GM23338 (cell line): Measurements from ENCODE around the gene CRY1. TPM values are rescaled to one million over a fixed set of nuclear protein-coding genes. Genes with fewer than 3 reads are reported as not detected.

Experiments used
- ATAC-seq: fragments of 200-7000 bp; cut with Tn5 transposase; 3 replicates; pipeline ENCODE4 v1.9.1; 2020
- DNase-seq: peaks from one replicate; pipeline ENCODE4 v3.0.0-alpha.2; 2015; ENCODE audit warnings: low spot score
- H2AFZ ChIP-seq: fragments of 200-600 bp; sonication (generic); 2 replicates; pipeline ENCODE4 v1.8.0; 2016; ENCODE audit warnings: antibody characterized with exemption, mild to moderate bottlenecking, moderate library complexity
- H3F3A ChIP-seq: fragments of 200-600 bp; sonication (generic); replicated peaks from 2 replicates; pipeline ENCODE4 v1.8.0; 2017; ENCODE audit warnings: antibody characterized with exemption, mixed run types, low read depth
- H3K27ac ChIP-seq: fragments of 200-600 bp; sonication (generic); 2 replicates; pipeline ENCODE4 v1.6.1; 2016; ENCODE audit warnings: low read depth
- H3K27me3 ChIP-seq: fragments of 200-600 bp; sonication (generic); 2 replicates; pipeline ENCODE4 v1.8.0; 2016; ENCODE audit warnings: mild to moderate bottlenecking, mixed run types, moderate library complexity; ENCODE audit not compliant: insufficient read depth
- H3K36me3 ChIP-seq: fragments of 200-600 bp; sonication (generic); 2 replicates; pipeline ENCODE4 v1.8.0; 2016; ENCODE audit warnings: mild to moderate bottlenecking; ENCODE audit not compliant: insufficient read depth
- H3K4me1 ChIP-seq: fragments of 200-600 bp; sonication (generic); 2 replicates; pipeline ENCODE4 v1.8.0; 2016; ENCODE audit warnings: mild to moderate bottlenecking, moderate library complexity; ENCODE audit not compliant: insufficient read depth
- H3K4me2 ChIP-seq: fragments of 200-600 bp; sonication (generic); 2 replicates; pipeline ENCODE4 v1.7.1; 2017; ENCODE audit warnings: mixed run types
- H3K4me3 ChIP-seq: fragments of 200-600 bp; sonication (generic); 2 replicates; pipeline ENCODE4 v1.6.1; 2016; ENCODE audit warnings: mixed run types
- H3K79me2 ChIP-seq: fragments of 200-600 bp; sonication (generic); replicated peaks from 2 replicates; pipeline ENCODE4 v1.8.0; 2017; ENCODE audit warnings: mild to moderate bottlenecking; ENCODE audit not compliant: insufficient read depth
- H3K9me2 ChIP-seq: fragments of 200-600 bp; sonication (generic); 2 replicates; pipeline ENCODE4 v1.8.0; 2017; ENCODE audit not compliant: insufficient read depth
- H4K20me1 ChIP-seq: fragments of 200-600 bp; sonication (generic); replicated peaks from 2 replicates; pipeline ENCODE4 v1.8.0; 2017; ENCODE audit warnings: mild to moderate bottlenecking; ENCODE audit not compliant: insufficient read depth
- H3K27ac Mint-ChIP-seq: 2 replicates; pipeline ENCODE4 v1.8.0; 2020; ENCODE audit warnings: inconsistent platforms, mild to moderate bottlenecking, moderate library complexity, mixed read lengths
- H3K27me3 Mint-ChIP-seq: 3 replicates; pipeline ENCODE4 v1.8.0; 2022; ENCODE audit warnings: low read depth, mild to moderate bottlenecking, moderate library complexity, mixed read lengths, inconsistent platforms; ENCODE audit not compliant: insufficient read depth, poor library complexity
- H3K36me3 Mint-ChIP-seq: 3 replicates; pipeline ENCODE4 v1.8.0; 2021; ENCODE audit warnings: low read depth, mild to moderate bottlenecking, inconsistent platforms, moderate library complexity, mixed read lengths
- H3K4me1 Mint-ChIP-seq: 3 replicates; pipeline ENCODE4 v1.8.0; 2020; ENCODE audit warnings: mild to moderate bottlenecking, inconsistent platforms, mixed read lengths
- H3K4me3 Mint-ChIP-seq: 3 replicates; pipeline ENCODE4 v1.8.0; 2021; ENCODE audit warnings: moderate library complexity, mild to moderate bottlenecking, inconsistent platforms, mixed read lengths
- H3K9me3 Mint-ChIP-seq: 3 replicates; pipeline ENCODE4 v1.8.0; 2020; ENCODE audit warnings: moderate library complexity, mild to moderate bottlenecking, inconsistent platforms, mixed read lengths
- CREB1 ChIP-seq: fragments of 250-450 bp; sonication (Bioruptor Pico); IDR thresholded peaks from 2 replicates; pipeline ENCODE4 v1.5.0; 2020; ENCODE audit warnings: low read depth, mild to moderate bottlenecking, moderate library complexity
- EZH2 ChIP-seq: fragments of 200-600 bp; sonication (generic); IDR thresholded peaks from one replicate; pipeline ENCODE4 v1.8.0; 2017; ENCODE audit warnings: antibody characterized with exemption, mild to moderate bottlenecking, low read depth; ENCODE audit not compliant: unreplicated experiment
- EZH2phosphoT487 ChIP-seq: fragments of 200-600 bp; sonication (generic); IDR thresholded peaks from one replicate; pipeline ENCODE4 v1.8.1; 2018; ENCODE audit warnings: antibody characterized with exemption; ENCODE audit not compliant: unreplicated experiment
- JUNB ChIP-seq: IDR thresholded peaks from one replicate; pipeline ENCODE4 v1.6.1; 2016; ENCODE audit warnings: antibody characterized with exemption; ENCODE audit not compliant: unreplicated experiment
- NANOG ChIP-seq: IDR thresholded peaks from 2 replicates; pipeline ENCODE4 v1.6.1; 2016; ENCODE audit warnings: antibody characterized with exemption, borderline replicate concordance
- POLR2AphosphoS5 ChIP-seq: IDR thresholded peaks from 2 replicates; pipeline ENCODE4 v1.6.1; 2016; ENCODE audit warnings: antibody characterized with exemption, low read depth
- REST ChIP-seq: IDR thresholded peaks from one replicate; pipeline ENCODE4 v1.6.1; 2018; ENCODE audit warnings: antibody characterized with exemption; ENCODE audit not compliant: unreplicated experiment
- STAT1 ChIP-seq: IDR thresholded peaks from one replicate; pipeline ENCODE4 v1.6.1; 2016; ENCODE audit warnings: antibody characterized with exemption; ENCODE audit not compliant: unreplicated experiment
- ZNF114 ChIP-seq: fragments of 250-450 bp; sonication (Bioruptor Pico); IDR thresholded peaks from 2 replicates; pipeline ENCODE4 v1.5.0; 2020; ENCODE audit warnings: mild to moderate bottlenecking, moderate library complexity
- ZNF331 ChIP-seq: fragments of 250-450 bp; sonication (Bioruptor Pico); IDR thresholded peaks from 2 replicates; pipeline ENCODE4 v1.5.0; 2020; ENCODE audit warnings: low read depth, mild to moderate bottlenecking, moderate library complexity
- ZNF462 ChIP-seq: fragments of 250-450 bp; sonication (Bioruptor Pico); IDR thresholded peaks from 2 replicates; pipeline ENCODE4 v1.5.0; 2020; ENCODE audit warnings: mild to moderate bottlenecking, moderate library complexity
- polyA plus RNA-seq: library from polyadenylated mRNA; unstranded; fragments of >200 nt; fragmentation: Nextera tagmentation; extraction: Ambion mirVana; gene quantifications from 2 replicates; pipeline ENCODE4 v1.2.1, GENCODE V29; 2016
- total RNA-seq: library from RNA; depleted of rRNA; stranded (reverse); fragments of >200 nt; shearing (Covaris generic); gene quantifications from 2 replicates; pipeline ENCODE4 v1.2.3, GENCODE V29; 2014
- TF ChIP-seq, protein P1 (sequence below), 2 experiments: fragments of 200-600 bp in 1 of 2; sonication (generic) in 1 of 2; conservative IDR thresholded peaks; 2 replicates each; pipeline versions ENCODE4 v1.5.1 to v1.6.1; 2016 to 2017; ENCODE audit warnings: antibody characterized with exemption in 2 of 2, low read depth in 2 of 2, mild to moderate bottlenecking in 2 of 2, moderate library complexity in 1 of 2
- TF ChIP-seq, protein P2 (sequence below): IDR thresholded peaks from 2 replicates; pipeline ENCODE4 v1.6.1; 2016; ENCODE audit warnings: antibody characterized with exemption

Gene CRY1
- total and polyA plus RNA-seq, 2 experiments from 2014 or later = 27.7 to 28.2 TPM

DNA sequence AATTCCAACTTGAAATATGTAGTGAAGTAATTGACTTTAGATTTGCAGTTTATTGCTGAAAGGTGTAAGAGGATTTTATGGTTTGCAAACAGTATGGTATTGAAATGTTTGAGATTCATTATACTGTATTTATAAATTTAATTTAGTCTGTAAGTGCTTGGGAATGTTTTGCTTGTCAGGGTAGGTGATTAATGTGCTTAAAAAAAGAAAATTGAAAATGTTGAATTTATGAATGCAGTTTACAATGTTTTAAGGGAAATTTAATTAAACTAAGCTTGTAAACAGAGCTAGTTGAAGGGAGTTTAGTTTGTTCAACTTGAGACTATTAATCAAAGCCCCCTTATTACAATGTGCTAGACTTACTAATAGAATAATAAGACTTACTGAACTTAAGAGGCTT is 18.0 kb upstream of the CRY1 start:
- Mint-ChIP-seq H3K4me1 (no peaks in the 10 kb centered on the region), H3K4me3 (no peak overlapping the region), H3K9me3 (no peaks in the 10 kb centered on the region; the same call in 2 of the 3 replicates), H3K27ac (no peak overlapping the region), H3K27me3 (no peaks in the 10 kb centered on the region), H3K36me3 (no peaks in the 10 kb centered on the region)
- Histone ChIP-seq H3K9me2 (peaks cover 12% of the 10 kb centered on the region), H3K4me2 (no peak overlapping the region), H3F3A (no peaks in the 10 kb centered on the region), H3K4me1 (no peaks in the 10 kb centered on the region), H3K27me3 (no peaks in the 10 kb centered on the region), H3K36me3 (no peaks in the 10 kb centered on the region), H3K79me2 (no peaks in the 10 kb centered on the region), H2AFZ (no peak overlapping the region), H4K20me1 (no peaks in the 10 kb centered on the region), H3K27ac (no peak overlapping the region), H3K4me3 (no peak overlapping the region)
- ATAC-seq (no peak), DNase-seq (no peak)
- TF ChIP-seq, protein P1, sequence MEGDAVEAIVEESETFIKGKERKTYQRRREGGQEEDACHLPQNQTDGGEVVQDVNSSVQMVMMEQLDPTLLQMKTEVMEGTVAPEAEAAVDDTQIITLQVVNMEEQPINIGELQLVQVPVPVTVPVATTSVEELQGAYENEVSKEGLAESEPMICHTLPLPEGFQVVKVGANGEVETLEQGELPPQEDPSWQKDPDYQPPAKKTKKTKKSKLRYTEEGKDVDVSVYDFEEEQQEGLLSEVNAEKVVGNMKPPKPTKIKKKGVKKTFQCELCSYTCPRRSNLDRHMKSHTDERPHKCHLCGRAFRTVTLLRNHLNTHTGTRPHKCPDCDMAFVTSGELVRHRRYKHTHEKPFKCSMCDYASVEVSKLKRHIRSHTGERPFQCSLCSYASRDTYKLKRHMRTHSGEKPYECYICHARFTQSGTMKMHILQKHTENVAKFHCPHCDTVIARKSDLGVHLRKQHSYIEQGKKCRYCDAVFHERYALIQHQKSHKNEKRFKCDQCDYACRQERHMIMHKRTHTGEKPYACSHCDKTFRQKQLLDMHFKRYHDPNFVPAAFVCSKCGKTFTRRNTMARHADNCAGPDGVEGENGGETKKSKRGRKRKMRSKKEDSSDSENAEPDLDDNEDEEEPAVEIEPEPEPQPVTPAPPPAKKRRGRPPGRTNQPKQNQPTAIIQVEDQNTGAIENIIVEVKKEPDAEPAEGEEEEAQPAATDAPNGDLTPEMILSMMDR (conservative IDR thresholded peaks at IDR 0.05; ENCODE audit: low read depth in 2 of 2) = no peak
- TF ChIP-seq JUNB (no peak), ZNF114 (CRISPR knock-in tag) (no peak), EZH2phosphoT487 (no peak), ZNF331 (CRISPR knock-in tag) (no peak), EZH2 (no peak), NANOG (no peak), STAT1 (no peak), CREB1 (no peak), REST (no peak), ZNF462 (CRISPR knock-in tag) (no peak), POLR2AphosphoS5 (no peak)
- TF ChIP-seq, protein P2, sequence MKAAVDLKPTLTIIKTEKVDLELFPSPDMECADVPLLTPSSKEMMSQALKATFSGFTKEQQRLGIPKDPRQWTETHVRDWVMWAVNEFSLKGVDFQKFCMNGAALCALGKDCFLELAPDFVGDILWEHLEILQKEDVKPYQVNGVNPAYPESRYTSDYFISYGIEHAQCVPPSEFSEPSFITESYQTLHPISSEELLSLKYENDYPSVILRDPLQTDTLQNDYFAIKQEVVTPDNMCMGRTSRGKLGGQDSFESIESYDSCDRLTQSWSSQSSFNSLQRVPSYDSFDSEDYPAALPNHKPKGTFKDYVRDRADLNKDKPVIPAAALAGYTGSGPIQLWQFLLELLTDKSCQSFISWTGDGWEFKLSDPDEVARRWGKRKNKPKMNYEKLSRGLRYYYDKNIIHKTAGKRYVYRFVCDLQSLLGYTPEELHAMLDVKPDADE = no peak
